ENCODE results near the gene ERBB4.
"Not testable (repeated sequence)": the region's sequence is repeated elsewhere in the genome, so short reads cannot be mapped to it uniquely, and the experiment has no call there.

ERBB4 gene

DNA sequence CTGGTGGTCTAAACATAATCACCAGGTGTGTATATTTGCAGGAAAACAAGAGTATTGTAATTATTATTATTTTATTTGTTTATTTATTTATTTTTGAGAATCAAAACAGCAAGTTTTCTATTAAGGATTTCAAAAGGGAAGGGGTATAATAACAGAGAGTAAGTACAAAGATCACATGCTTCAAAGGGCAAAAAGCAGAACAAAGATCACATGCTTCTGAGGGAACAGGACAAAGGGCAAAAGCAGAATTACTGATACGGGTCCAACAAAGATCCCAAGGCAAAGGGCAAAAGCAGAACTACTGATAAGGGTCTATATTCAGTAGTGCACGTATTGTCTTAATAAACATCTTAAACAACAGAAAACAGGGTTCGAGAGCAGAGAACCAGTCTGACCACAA, 528.3 kb downstream of the ERBB4 start:
- H3K4me3 ChIP-seq (ENCODE audit: low read length); H3K9me3 ChIP-seq (ENCODE audit: insufficient read depth, low read depth, low read length); H3K27me3 ChIP-seq (ENCODE audit: insufficient read depth, low read length); H3K27ac ChIP-seq (ENCODE audit: low read length); H3K36me3 ChIP-seq (ENCODE audit: insufficient read depth, low read depth, low read length); H3K9ac ChIP-seq (ENCODE audit: low read depth, low read length); H3K4me1 ChIP-seq (ENCODE audit: insufficient read depth, low read length): not testable (repeated sequence)

DNA sequence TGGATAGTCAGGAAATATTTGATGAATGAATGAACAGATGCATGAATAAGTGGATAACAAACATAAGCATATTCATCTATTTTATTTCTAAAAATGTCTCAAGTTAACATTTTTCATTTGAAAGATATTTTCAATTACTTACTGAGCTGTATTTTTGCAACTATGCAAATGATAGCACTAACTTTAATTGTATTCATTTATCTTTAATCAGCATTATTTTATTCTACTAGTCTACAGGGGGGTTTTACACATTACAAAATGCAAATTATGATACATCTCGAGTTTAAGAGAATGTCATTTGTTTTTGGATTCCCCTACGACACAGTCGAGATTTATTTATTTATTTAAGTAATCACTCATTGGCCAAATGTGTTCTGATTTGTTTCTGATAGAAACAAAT, 530.6 kb downstream of the ERBB4 start:
- H3K9ac ChIP-seq (ENCODE audit: low read depth, low read length), result no peak overlapping the region
- H3K9me3 ChIP-seq (ENCODE audit: insufficient read depth, low read depth, low read length), result no peaks in the 10 kb centered on the region

DNA sequence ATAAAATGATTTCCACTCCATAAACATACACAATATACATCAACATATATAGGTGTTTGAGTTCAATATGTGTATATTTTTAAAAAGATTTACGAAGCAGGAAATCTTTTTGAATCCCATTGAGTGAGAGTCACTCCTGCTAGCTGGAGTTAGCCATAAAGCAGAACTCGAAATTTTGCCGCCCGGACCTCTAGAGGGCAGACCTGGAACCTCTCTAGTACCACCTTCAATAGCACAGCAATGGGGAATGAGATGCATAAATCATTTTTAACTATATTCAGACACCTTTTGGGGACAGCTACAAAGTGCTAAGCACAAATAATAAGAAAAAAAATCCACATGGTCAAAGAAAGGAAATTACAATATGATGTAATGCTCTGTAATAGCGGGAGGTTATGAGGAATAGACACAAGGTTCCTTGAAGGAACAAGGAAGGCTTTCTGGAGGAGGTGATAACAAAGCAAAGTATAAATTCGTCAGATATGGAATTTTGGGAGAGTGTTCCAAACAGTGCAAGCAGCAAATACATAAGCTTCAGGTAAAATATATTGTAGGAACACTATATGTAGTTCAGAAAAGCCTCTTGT, 533.4 kb downstream of the ERBB4 start:
- no peak overlapping the region for H3K4me3 ChIP-seq (ENCODE audit: low read length)

More for the DNA sequence above, 530.6 kb downstream of the ERBB4 start:
- Histone ChIP-seq H3K4me1 (ENCODE audit: insufficient read depth, low read length) (no peaks in the 10 kb centered on the region), H3K36me3 (ENCODE audit: insufficient read depth, low read depth, low read length) (no peaks in the 10 kb centered on the region), H3K27ac (ENCODE audit: low read length) (no peak overlapping the region), H3K27me3 (ENCODE audit: insufficient read depth, low read length) (no peaks in the 10 kb centered on the region), H3K4me3 (ENCODE audit: low read length) (no peak overlapping the region)

DNA sequence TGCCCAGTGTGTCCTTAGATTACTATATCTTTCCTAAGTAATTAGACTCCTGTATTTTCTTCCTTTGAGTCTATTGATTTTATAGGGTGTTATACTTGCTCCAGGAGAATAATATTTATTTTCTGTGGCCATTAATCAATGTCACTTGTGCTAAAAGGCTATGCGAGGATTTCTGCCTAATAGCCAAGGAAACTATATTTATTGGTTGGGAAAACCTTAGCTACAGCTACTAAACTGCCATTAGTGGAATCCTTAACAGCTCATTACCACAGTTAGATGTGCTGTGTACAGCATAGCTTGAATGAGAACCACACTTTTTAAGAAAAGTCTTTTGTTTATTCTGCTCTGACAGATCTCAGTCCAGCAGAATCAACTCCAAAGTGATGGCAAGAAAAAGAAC, 537.3 kb downstream of the ERBB4 start:
- Histone ChIP-seq H3K4me1 (ENCODE audit: insufficient read depth, low read length) (no peaks in the 10 kb centered on the region), H3K9me3 (ENCODE audit: insufficient read depth, low read depth, low read length) (no peaks in the 10 kb centered on the region), H3K9ac (ENCODE audit: low read depth, low read length) (no peak overlapping the region), H3K27me3 (ENCODE audit: insufficient read depth, low read length) (no peaks in the 10 kb centered on the region), H3K4me3 (ENCODE audit: low read length) (no peak overlapping the region), H3K36me3 (ENCODE audit: insufficient read depth, low read depth, low read length) (no peaks in the 10 kb centered on the region), H3K27ac (ENCODE audit: low read length) (no peak overlapping the region)

More for the DNA sequence above, 533.4 kb downstream of the ERBB4 start:
- no peaks in the 10 kb centered on the region for H3K36me3 ChIP-seq (ENCODE audit: insufficient read depth, low read depth, low read length)
- no peak overlapping the region for H3K9ac ChIP-seq (ENCODE audit: low read depth, low read length)
- H3K9me3 ChIP-seq (ENCODE audit: insufficient read depth, low read depth, low read length), result no peaks in the 10 kb centered on the region
- H3K27ac ChIP-seq (ENCODE audit: low read length), result no peak overlapping the region
- H3K4me1 ChIP-seq (ENCODE audit: insufficient read depth, low read length), result no peaks in the 10 kb centered on the region
- H3K27me3 ChIP-seq (ENCODE audit: insufficient read depth, low read length), result no peaks in the 10 kb centered on the region

DNA sequence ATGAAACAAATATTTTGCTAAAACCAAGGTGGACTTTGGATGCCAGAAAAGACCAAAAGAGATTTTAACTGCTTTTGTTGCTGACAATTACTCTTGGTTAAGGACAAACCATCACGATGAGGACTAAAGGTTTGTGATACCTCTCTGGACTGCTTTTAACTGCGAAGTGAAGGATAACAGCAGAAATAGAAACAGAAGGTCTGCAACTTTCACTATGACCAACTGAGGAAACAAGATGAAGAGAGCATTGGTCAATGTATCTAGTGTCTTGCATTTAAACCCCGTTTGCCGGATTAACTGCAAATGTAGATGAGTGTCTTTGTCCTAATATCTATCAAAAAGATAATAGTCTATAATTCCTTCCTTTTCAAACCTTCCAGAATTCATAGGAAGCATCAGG, 541.7 kb downstream of the ERBB4 start:
- no peak overlapping the region for H3K9ac ChIP-seq (ENCODE audit: low read depth, low read length)
- no peaks in the 10 kb centered on the region for H3K4me1 ChIP-seq (ENCODE audit: insufficient read depth, low read length)
- H3K36me3 ChIP-seq (ENCODE audit: insufficient read depth, low read depth, low read length), result no peaks in the 10 kb centered on the region
- H3K4me3 ChIP-seq (ENCODE audit: low read length), result no peak overlapping the region
- no peak overlapping the region for H3K27ac ChIP-seq (ENCODE audit: low read length)
- no peaks in the 10 kb centered on the region for H3K27me3 ChIP-seq (ENCODE audit: insufficient read depth, low read length)
- H3K9me3 ChIP-seq (ENCODE audit: insufficient read depth, low read depth, low read length), result no peaks in the 10 kb centered on the region

DNA sequence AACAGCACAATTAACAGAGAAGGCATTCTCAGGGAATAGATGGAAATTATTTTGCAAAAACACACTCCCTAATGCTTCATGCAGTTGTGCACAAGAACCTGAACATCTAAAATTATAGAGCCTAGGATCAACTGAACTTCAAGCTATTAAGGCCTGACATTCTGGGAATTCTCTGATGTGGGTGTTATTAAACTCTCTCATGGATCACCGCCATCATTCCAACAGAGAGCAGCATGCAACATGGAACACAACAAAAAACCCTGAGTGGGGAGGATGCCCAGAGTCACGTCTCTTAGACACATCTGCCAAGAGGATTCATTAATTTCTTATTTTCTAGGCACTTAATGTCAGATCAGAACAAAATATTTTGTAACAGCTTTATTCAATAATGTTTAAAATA, 543.8 kb downstream of the ERBB4 start:
- no peaks in the 10 kb centered on the region for H3K27me3 ChIP-seq (ENCODE audit: insufficient read depth, low read length)
- no peak overlapping the region for H3K27ac ChIP-seq (ENCODE audit: low read length)
- no peaks in the 10 kb centered on the region for H3K9me3 ChIP-seq (ENCODE audit: insufficient read depth, low read depth, low read length)
- no peaks in the 10 kb centered on the region for H3K4me1 ChIP-seq (ENCODE audit: insufficient read depth, low read length)
- no peaks in the 10 kb centered on the region for H3K36me3 ChIP-seq (ENCODE audit: insufficient read depth, low read depth, low read length)
- H3K4me3 ChIP-seq (ENCODE audit: low read length), result no peak overlapping the region
- no peak overlapping the region for H3K9ac ChIP-seq (ENCODE audit: low read depth, low read length)

DNA sequence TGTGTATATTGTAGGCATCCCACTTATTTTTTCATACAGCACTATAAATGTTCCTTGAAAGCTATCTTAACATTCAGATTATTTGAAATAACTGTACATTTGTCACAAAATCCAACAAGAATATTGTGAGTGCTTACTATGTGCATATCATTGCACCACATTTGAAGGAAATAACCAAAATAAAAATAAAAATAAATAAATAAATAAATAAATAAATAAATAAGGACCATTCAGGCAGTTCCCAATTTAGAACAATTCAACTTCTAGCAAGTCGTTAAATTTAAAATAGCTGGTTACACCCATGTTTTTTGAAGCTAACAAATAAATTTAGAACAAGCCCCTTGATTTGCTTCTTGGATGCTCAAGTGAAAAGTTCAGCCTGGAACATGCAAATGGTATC, 548.3 kb downstream of the ERBB4 start:
- H3K36me3 ChIP-seq (ENCODE audit: insufficient read depth, low read depth, low read length), result no peaks in the 10 kb centered on the region
- no peak overlapping the region for H3K9ac ChIP-seq (ENCODE audit: low read depth, low read length)
- no peaks in the 10 kb centered on the region for H3K9me3 ChIP-seq (ENCODE audit: insufficient read depth, low read depth, low read length)
- H3K4me3 ChIP-seq (ENCODE audit: low read length), result no peak overlapping the region
- H3K27ac ChIP-seq (ENCODE audit: low read length), result no peak overlapping the region
- no peaks in the 10 kb centered on the region for H3K27me3 ChIP-seq (ENCODE audit: insufficient read depth, low read length)
- no peaks in the 10 kb centered on the region for H3K4me1 ChIP-seq (ENCODE audit: insufficient read depth, low read length)

DNA sequence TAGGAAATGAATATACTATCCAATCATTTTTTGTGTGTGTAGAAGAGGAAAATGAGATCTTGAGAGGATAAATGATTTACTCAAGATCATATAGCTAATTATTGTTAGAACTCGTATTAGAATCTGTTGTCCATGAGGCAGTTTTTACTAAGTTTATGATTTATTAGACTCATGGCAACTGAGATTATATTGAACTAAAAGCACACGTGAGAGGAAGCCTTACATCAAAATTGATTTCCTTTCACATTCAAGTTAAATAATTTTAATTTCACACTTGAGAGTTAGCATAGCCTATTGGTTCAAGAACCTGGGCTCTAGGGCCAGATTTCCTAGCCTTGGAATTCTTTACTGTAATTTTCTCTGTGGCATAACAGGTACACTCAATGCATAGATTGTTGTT, 552.3 kb downstream of the ERBB4 start:
- H3K4me3 ChIP-seq (ENCODE audit: low read length), result no peak overlapping the region
- H3K36me3 ChIP-seq (ENCODE audit: insufficient read depth, low read depth, low read length), result no peaks in the 10 kb centered on the region
- H3K9ac ChIP-seq (ENCODE audit: low read depth, low read length), result no peak overlapping the region
- no peaks in the 10 kb centered on the region for H3K4me1 ChIP-seq (ENCODE audit: insufficient read depth, low read length)
- no peak overlapping the region for H3K27ac ChIP-seq (ENCODE audit: low read length)
- no peaks in the 10 kb centered on the region for H3K27me3 ChIP-seq (ENCODE audit: insufficient read depth, low read length)
- no peaks in the 10 kb centered on the region for H3K9me3 ChIP-seq (ENCODE audit: insufficient read depth, low read depth, low read length)

DNA sequence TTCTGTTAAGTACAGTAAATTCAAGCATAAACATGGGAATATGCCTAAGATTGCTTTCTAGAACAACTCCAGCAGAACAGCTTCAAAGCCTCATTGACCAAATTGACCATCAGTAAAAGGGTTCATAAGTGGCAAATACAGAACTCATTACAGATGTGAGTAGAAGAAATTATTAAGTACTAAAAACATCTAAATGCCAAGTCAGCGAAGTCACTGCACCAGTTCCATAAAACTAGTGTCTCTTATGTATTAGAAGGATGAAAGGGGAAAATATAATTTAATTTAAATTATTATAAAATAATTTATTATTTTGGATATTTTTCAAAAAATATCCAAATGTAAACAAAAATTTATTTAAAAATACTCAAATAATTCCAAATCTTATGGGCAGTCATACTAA, 553.2 kb downstream of the ERBB4 start:
- Histone ChIP-seq H3K36me3 (ENCODE audit: insufficient read depth, low read depth, low read length) (no peaks in the 10 kb centered on the region), H3K9ac (ENCODE audit: low read depth, low read length) (no peak overlapping the region), H3K27me3 (ENCODE audit: insufficient read depth, low read length) (no peaks in the 10 kb centered on the region), H3K4me1 (ENCODE audit: insufficient read depth, low read length) (no peaks in the 10 kb centered on the region), H3K27ac (ENCODE audit: low read length) (no peak overlapping the region), H3K4me3 (ENCODE audit: low read length) (no peak overlapping the region), H3K9me3 (ENCODE audit: insufficient read depth, low read depth, low read length) (no peaks in the 10 kb centered on the region)

DNA sequence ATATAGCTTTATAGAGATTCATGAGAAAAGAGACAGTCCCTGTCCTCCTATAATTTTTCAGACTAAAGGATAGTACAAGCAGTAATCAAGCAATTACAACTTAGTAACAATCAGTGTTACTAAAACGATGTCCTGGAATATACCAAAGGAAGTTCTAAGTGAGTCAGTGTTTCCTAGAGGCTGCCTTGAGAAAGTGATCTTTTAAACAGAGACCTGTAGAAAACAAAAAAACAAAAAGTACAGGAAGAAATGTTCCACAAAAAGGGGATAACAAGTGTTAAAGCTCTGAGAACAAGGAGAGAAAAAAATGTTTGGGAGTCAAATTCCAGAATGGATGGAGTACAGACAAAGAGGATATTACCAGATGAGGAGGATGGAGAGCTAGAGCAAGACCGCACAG, 556.4 kb downstream of the ERBB4 start:
- H3K27me3 ChIP-seq (ENCODE audit: insufficient read depth, low read length), result no peaks in the 10 kb centered on the region
- H3K9me3 ChIP-seq (ENCODE audit: insufficient read depth, low read depth, low read length), result no peaks in the 10 kb centered on the region
- no peak overlapping the region for H3K9ac ChIP-seq (ENCODE audit: low read depth, low read length)
- no peak overlapping the region for H3K4me3 ChIP-seq (ENCODE audit: low read length)
- H3K36me3 ChIP-seq (ENCODE audit: insufficient read depth, low read depth, low read length), result no peaks in the 10 kb centered on the region
- H3K4me1 ChIP-seq (ENCODE audit: insufficient read depth, low read length), result no peaks in the 10 kb centered on the region
- no peak overlapping the region for H3K27ac ChIP-seq (ENCODE audit: low read length)

DNA sequence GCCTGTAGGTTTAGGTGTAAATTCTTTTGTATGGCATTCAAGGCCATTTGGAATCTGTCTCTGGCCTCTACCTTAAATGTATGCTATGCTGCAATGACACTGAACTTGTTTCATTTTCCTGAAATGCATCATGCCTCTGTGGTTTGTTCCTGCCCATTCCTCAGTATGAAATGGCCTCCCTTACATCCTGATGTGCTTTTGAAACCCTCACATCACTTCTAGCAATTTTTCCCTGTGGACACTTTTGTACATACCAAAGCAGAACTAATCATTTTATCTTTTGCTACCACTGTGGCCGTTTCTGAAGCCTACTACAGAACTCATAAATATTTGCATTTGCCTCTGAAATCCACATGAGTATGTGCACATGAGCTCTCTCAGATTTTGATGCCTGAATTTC, 557.2 kb downstream of the ERBB4 start:
- Histone ChIP-seq H3K4me1 (ENCODE audit: insufficient read depth, low read length) (no peaks in the 10 kb centered on the region), H3K27ac (ENCODE audit: low read length) (no peak overlapping the region), H3K36me3 (ENCODE audit: insufficient read depth, low read depth, low read length) (no peaks in the 10 kb centered on the region)

DNA sequence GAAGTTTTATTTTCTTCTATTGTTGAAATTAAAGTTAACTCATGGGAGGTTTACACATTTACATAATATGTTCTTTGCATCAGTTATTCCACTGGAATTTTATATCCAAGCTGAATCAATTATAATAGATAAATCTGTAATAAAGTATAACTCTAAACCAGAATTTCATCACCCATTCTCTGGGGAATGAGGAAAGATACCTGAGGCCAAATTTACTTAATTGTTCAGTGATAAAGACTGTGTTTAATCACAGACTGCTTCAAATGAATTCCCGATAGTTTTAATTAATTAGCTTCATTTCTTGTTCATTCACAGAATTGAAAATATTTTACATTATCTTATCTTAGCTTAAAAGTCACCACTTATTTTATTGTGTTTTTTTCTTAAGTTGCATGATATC, 562.5 kb downstream of the ERBB4 start:
- no peaks in the 10 kb centered on the region for H3K36me3 ChIP-seq (ENCODE audit: insufficient read depth, low read depth, low read length)
- no peak overlapping the region for H3K4me3 ChIP-seq (ENCODE audit: low read length)
- H3K4me1 ChIP-seq (ENCODE audit: insufficient read depth, low read length), result no peaks in the 10 kb centered on the region
- 0 out of 2 replicates have a peak, but pooled peaks cover 6% of the 10 kb centered on the region for H3K9me3 ChIP-seq (ENCODE audit: insufficient read depth, low read depth, low read length)
- no peak overlapping the region for H3K27ac ChIP-seq (ENCODE audit: low read length)
- no peaks in the 10 kb centered on the region for H3K27me3 ChIP-seq (ENCODE audit: insufficient read depth, low read length)
- no peak overlapping the region for H3K9ac ChIP-seq (ENCODE audit: low read depth, low read length)

More for the DNA sequence above, 557.2 kb downstream of the ERBB4 start:
- Histone ChIP-seq H3K27me3 (ENCODE audit: insufficient read depth, low read length) (no peaks in the 10 kb centered on the region), H3K4me3 (ENCODE audit: low read length) (no peak overlapping the region), H3K9ac (ENCODE audit: low read depth, low read length) (no peak overlapping the region), H3K9me3 (ENCODE audit: insufficient read depth, low read depth, low read length) (no peaks in the 10 kb centered on the region)
